ENCODE measurements around the gene SLC43A3.
A peak's percentile ranks its signal among the peaks of the same experiment; 100 is the strongest.
"Not testable (repeated sequence)": the region's sequence is repeated elsewhere in the genome, so short reads cannot be mapped to it uniquely, and the experiment has no call there.

SLC43A3 gene

GRCh38 chr11:57407941-57408475, 18.9 kb downstream of the SLC43A3 start:
- TF ChIP-seq CTCF (IDR thresholded peaks at IDR 0.05; ENCODE audit: low read depth, low read length), result no peak
- no peak overlapping the region for H3K4me3 ChIP-seq (replicated peaks in 1 of 2; ENCODE audit: low read depth in 2 of 2, low read length in 2 of 2)
- DNase-seq (ENCODE audit: low read depth in 2 of 2), result no peak

GRCh38 chr11:57407010-57407920, 19.7 kb downstream of the SLC43A3 start:
- H3K4me3 ChIP-seq (replicated peaks in 1 of 2; ENCODE audit: low read depth in 2 of 2, low read length in 2 of 2), result no peak overlapping the region
- no peak for DNase-seq (ENCODE audit: low read depth in 2 of 2)
- TF ChIP-seq CTCF (IDR thresholded peaks at IDR 0.05; ENCODE audit: low read depth, low read length), result no peak

GRCh38 chr11:57406337-57406904, 20.5 kb downstream of the SLC43A3 start:
- DNase-seq (ENCODE audit: low read depth in 2 of 2), result peak; percentile 27 to 46
- no peak overlapping the region for H3K4me3 ChIP-seq (replicated peaks in 1 of 2; ENCODE audit: low read depth in 2 of 2, low read length in 2 of 2)
- no peak for TF ChIP-seq CTCF (IDR thresholded peaks at IDR 0.05; ENCODE audit: low read depth, low read length)

- no peak for DNase-seq (ENCODE audit: low read depth in 2 of 2)
Observed at GRCh38 chr11:57405271-57405860, 21.6 kb downstream of the SLC43A3 start.

GRCh38 chr11:57403802-57404147, 23.1 kb downstream of the SLC43A3 start:
- TF ChIP-seq CTCF (IDR thresholded peaks at IDR 0.05; ENCODE audit: low read depth, low read length), result no peak
- DNase-seq (ENCODE audit: low read depth in 2 of 2), result no peak
- no peak overlapping the region for H3K4me3 ChIP-seq (replicated peaks in 1 of 2; ENCODE audit: low read depth in 2 of 2, low read length in 2 of 2)

More at GRCh38 chr11:57405271-57405860, 21.6 kb downstream of the SLC43A3 start:
- no peak overlapping the region for H3K4me3 ChIP-seq (replicated peaks in 1 of 2; ENCODE audit: low read depth in 2 of 2, low read length in 2 of 2)
- TF ChIP-seq CTCF (IDR thresholded peaks at IDR 0.05; ENCODE audit: low read depth, low read length), result no peak

- not testable (repeated sequence) for DNase-seq (ENCODE audit: low read depth in 2 of 2); H3K4me3 ChIP-seq (replicated peaks in 1 of 2; ENCODE audit: low read depth in 2 of 2, low read length in 2 of 2)
Observed at GRCh38 chr11:57403003-57403801, 23.7 kb downstream of the SLC43A3 start.

Data from cardiac fibroblast (primary cell).